ENCODE data around the gene IGFBP7.
A peak's percentile ranks its signal among the peaks of the same experiment; 100 is the strongest.

Gene IGFBP7

DNA sequence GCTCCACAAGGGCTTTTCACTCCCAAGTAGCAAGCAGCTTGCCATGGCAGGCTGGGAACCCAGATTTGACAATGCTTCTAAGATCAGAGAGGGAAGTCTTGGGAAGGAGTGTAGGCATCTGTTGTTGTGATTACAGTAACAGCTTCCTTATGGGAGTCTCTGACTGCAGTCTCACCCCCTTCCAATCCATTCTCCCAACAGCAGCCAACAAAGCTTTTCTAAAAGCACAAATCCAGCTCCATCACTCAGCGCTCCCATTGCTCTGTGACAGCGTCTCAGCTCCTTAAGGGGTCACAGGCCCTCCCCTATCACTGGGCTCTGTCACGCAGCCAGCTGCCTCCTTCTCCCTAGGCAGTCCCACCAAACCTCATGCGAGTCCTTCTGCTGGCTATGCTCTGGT lies 7.1 kb downstream of the IGFBP7 start:
- H3K9ac ChIP-seq (ENCODE audit: insufficient read length, low read depth), result no peak overlapping the region
- H3K27me3 ChIP-seq (ENCODE audit: insufficient read depth, insufficient read length), result no peaks in the 10 kb centered on the region
- H3K4me1 ChIP-seq (ENCODE audit: insufficient read depth, insufficient read length), result peaks cover 8% of the 10 kb centered on the region
- no peak for DNase-seq (ENCODE audit: low read depth, low spot score)
- H3K36me3 ChIP-seq (ENCODE audit: insufficient read depth, insufficient read length, low read length), result peaks cover 14% of the 10 kb centered on the region
- H3K9me3 ChIP-seq (ENCODE audit: insufficient read depth, low read length), result no peaks in the 10 kb centered on the region
- no peak overlapping the region for H3K4me3 ChIP-seq (ENCODE audit: insufficient read length, low read depth)
- TF ChIP-seq YY1 (IDR thresholded peaks at IDR 0.05; ENCODE audit: insufficient read depth, insufficient read length), result no peak
- TF ChIP-seq SUZ12 (IDR thresholded peaks at IDR 0.05; ENCODE audit: extremely low read depth, insufficient read depth, insufficient read length), result no peak
- TF ChIP-seq ZNF274 (IDR thresholded peaks at IDR 0.05; ENCODE audit: low read depth, low read length), result no peak

DNA sequence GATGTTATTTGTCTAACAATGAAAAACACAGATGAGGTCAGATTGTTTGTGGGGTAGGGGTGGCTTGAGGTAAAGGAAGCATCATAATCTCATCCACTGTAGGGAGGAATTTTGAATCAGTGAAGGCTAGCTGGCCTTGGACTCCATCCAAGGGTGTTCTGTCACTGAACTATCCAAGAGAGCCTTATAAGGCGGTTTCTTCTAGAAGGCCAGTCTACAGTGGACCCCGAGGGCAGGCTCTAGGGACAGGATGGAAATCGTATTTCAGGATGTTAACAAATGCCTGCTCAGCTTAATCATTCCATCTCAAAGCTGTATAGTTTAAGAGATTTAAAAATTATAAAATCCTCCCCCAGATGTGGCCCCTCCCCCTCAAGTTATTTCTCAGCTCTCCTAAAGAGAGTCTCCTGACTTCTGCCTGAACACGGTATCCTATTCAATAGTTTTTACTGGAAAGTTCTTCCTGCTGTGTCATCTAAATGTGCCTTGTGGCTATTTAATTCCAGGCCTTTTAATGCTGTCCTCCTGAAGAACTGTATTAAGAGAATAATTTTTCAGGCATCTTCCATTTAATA lies 8.0 kb downstream of the IGFBP7 start:
- no peak for DNase-seq (ENCODE audit: low read depth, low spot score)
- TF ChIP-seq YY1 (IDR thresholded peaks at IDR 0.05; ENCODE audit: insufficient read depth, insufficient read length) (no peak), ZNF274 (IDR thresholded peaks at IDR 0.05; ENCODE audit: low read depth, low read length) (no peak), SUZ12 (IDR thresholded peaks at IDR 0.05; ENCODE audit: extremely low read depth, insufficient read depth, insufficient read length) (no peak)
- H3K36me3 ChIP-seq (ENCODE audit: insufficient read depth, insufficient read length, low read length), result peaks cover 19% of the 10 kb centered on the region
- H3K9ac ChIP-seq (ENCODE audit: insufficient read length, low read depth), result no peak overlapping the region
- H3K4me3 ChIP-seq (ENCODE audit: insufficient read length, low read depth), result no peak overlapping the region
- peaks cover 8% of the 10 kb centered on the region for H3K4me1 ChIP-seq (ENCODE audit: insufficient read depth, insufficient read length)
- no peaks in the 10 kb centered on the region for H3K9me3 ChIP-seq (ENCODE audit: insufficient read depth, low read length)
- no peaks in the 10 kb centered on the region for H3K27me3 ChIP-seq (ENCODE audit: insufficient read depth, insufficient read length)

GRCh38 chr4:57100979-57101651 lies 9.1 kb downstream of the IGFBP7 start:
- peaks cover 8% of the 10 kb centered on the region for H3K4me1 ChIP-seq (ENCODE audit: insufficient read depth, insufficient read length)
- no peak for DNase-seq (ENCODE audit: low read depth, low spot score)
- H3K36me3 ChIP-seq (ENCODE audit: insufficient read depth, insufficient read length, low read length), result peaks cover 20% of the 10 kb centered on the region
- no peak overlapping the region for H3K9ac ChIP-seq (ENCODE audit: insufficient read length, low read depth)
- no peaks in the 10 kb centered on the region for H3K9me3 ChIP-seq (ENCODE audit: insufficient read depth, low read length)
- H3K27me3 ChIP-seq (ENCODE audit: insufficient read depth, insufficient read length), result no peaks in the 10 kb centered on the region
- TF ChIP-seq SUZ12 (IDR thresholded peaks at IDR 0.05; ENCODE audit: extremely low read depth, insufficient read depth, insufficient read length) (no peak), YY1 (IDR thresholded peaks at IDR 0.05; ENCODE audit: insufficient read depth, insufficient read length) (no peak), ZNF274 (IDR thresholded peaks at IDR 0.05; ENCODE audit: low read depth, low read length) (no peak)
- no peak overlapping the region for H3K4me3 ChIP-seq (ENCODE audit: insufficient read length, low read depth)

DNA sequence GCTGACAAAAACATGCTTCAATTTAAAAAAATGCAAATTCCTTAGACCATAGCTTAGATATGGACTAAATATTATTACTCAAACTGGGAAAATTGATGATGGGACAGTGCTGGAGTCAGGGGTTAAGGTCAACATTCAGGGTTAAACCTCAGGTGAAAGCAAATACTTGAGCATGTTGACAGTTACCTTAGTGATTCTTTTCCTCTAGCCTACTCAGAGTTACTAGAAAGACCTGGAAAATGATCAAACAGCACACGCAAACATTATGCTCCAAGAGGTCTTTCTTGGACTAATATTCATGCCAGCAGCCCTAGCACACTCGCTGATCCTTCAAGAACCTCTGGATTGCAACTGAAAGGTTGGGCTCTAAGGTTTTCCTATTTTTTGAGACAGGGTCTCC lies 10.8 kb downstream of the IGFBP7 start:
- Histone ChIP-seq H3K27me3 (ENCODE audit: insufficient read depth, insufficient read length) (no peaks in the 10 kb centered on the region), H3K4me3 (ENCODE audit: insufficient read length, low read depth) (no peak overlapping the region), H3K36me3 (ENCODE audit: insufficient read depth, insufficient read length, low read length) (peaks cover 15% of the 10 kb centered on the region), H3K9me3 (ENCODE audit: insufficient read depth, low read length) (no peaks in the 10 kb centered on the region), H3K9ac (ENCODE audit: insufficient read length, low read depth) (no peak overlapping the region), H3K4me1 (ENCODE audit: insufficient read depth, insufficient read length) (peaks cover 8% of the 10 kb centered on the region)
- no peak for TF ChIP-seq YY1 (IDR thresholded peaks at IDR 0.05; ENCODE audit: insufficient read depth, insufficient read length)
- no peak for TF ChIP-seq SUZ12 (IDR thresholded peaks at IDR 0.05; ENCODE audit: extremely low read depth, insufficient read depth, insufficient read length)
- no peak for TF ChIP-seq ZNF274 (IDR thresholded peaks at IDR 0.05; ENCODE audit: low read depth, low read length)
- DNase-seq (ENCODE audit: low read depth, low spot score), result no peak

DNA sequence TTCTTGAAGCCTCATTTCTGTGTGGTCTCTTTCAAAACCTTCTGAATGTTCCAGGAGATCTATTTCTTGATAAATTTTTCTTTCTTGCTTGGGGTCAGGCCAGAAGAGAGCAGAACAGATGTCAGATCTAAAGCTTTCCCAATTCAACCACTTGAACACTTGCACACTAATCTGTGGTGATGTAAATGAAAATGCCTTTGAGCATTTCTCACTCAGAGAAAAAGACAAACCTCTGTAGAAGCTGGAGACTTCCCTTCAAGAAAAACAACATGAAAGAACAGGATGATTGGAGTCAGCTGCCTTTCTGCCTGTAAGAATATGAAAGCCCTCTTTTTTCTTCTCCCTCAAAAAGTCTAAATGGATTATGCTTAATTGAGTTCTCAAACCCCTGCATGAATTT lies 11.2 kb downstream of the IGFBP7 start:
- DNase-seq (ENCODE audit: low read depth, low spot score), result no peak
- Histone ChIP-seq H3K9me3 (ENCODE audit: insufficient read depth, low read length) (no peaks in the 10 kb centered on the region), H3K4me1 (ENCODE audit: insufficient read depth, insufficient read length) (peaks cover 8% of the 10 kb centered on the region), H3K4me3 (ENCODE audit: insufficient read length, low read depth) (no peak overlapping the region), H3K36me3 (ENCODE audit: insufficient read depth, insufficient read length, low read length) (peaks cover 15% of the 10 kb centered on the region), H3K9ac (ENCODE audit: insufficient read length, low read depth) (no peak overlapping the region), H3K27me3 (ENCODE audit: insufficient read depth, insufficient read length) (no peaks in the 10 kb centered on the region)
- TF ChIP-seq ZNF274 (IDR thresholded peaks at IDR 0.05; ENCODE audit: low read depth, low read length) (no peak), SUZ12 (IDR thresholded peaks at IDR 0.05; ENCODE audit: extremely low read depth, insufficient read depth, insufficient read length) (no peak), YY1 (IDR thresholded peaks at IDR 0.05; ENCODE audit: insufficient read depth, insufficient read length) (no peak)

- peaks cover 8% of the 10 kb centered on the region for H3K4me1 ChIP-seq (ENCODE audit: insufficient read depth, insufficient read length)
- no peaks in the 10 kb centered on the region for H3K9me3 ChIP-seq (ENCODE audit: insufficient read depth, low read length)
- H3K27me3 ChIP-seq (ENCODE audit: insufficient read depth, insufficient read length), result no peaks in the 10 kb centered on the region
- no peak overlapping the region for H3K4me3 ChIP-seq (ENCODE audit: insufficient read length, low read depth)
- H3K36me3 ChIP-seq (ENCODE audit: insufficient read depth, insufficient read length, low read length), result peaks cover 15% of the 10 kb centered on the region
- H3K9ac ChIP-seq (ENCODE audit: insufficient read length, low read depth), result peak overlapping the region; percentile 39
- DNase-seq (ENCODE audit: low read depth, low spot score), result no peak
- no peak for TF ChIP-seq SUZ12 (IDR thresholded peaks at IDR 0.05; ENCODE audit: extremely low read depth, insufficient read depth, insufficient read length)
These were observed 11.8 kb downstream of the IGFBP7 start for GRCh38 chr4:57098415-57098814.

- no peak overlapping the region for H3K9ac ChIP-seq (ENCODE audit: insufficient read length, low read depth)
- DNase-seq (ENCODE audit: low read depth, low spot score), result no peak
- H3K36me3 ChIP-seq (ENCODE audit: insufficient read depth, insufficient read length, low read length), result peaks cover 15% of the 10 kb centered on the region
These were observed 12.5 kb downstream of the IGFBP7 start for GRCh38 chr4:57097711-57098110.

More at GRCh38 chr4:57097711-57098110, 12.5 kb downstream of the IGFBP7 start:
- no peak for TF ChIP-seq ZNF274 (IDR thresholded peaks at IDR 0.05; ENCODE audit: low read depth, low read length)
- TF ChIP-seq YY1 (IDR thresholded peaks at IDR 0.05; ENCODE audit: insufficient read depth, insufficient read length), result no peak
- TF ChIP-seq SUZ12 (IDR thresholded peaks at IDR 0.05; ENCODE audit: extremely low read depth, insufficient read depth, insufficient read length), result no peak
- no peaks in the 10 kb centered on the region for H3K27me3 ChIP-seq (ENCODE audit: insufficient read depth, insufficient read length)
- H3K4me3 ChIP-seq (ENCODE audit: insufficient read length, low read depth), result no peak overlapping the region
- H3K4me1 ChIP-seq (ENCODE audit: insufficient read depth, insufficient read length), result peaks cover 4% of the 10 kb centered on the region
- H3K9me3 ChIP-seq (ENCODE audit: insufficient read depth, low read length), result no peaks in the 10 kb centered on the region
